Renal cortical epithelial cell (primary cell): ENCODE results near the gene SLC35G6. TPM values are rescaled to one million over a fixed set of nuclear protein-coding genes. Genes with fewer than 3 reads are reported as not detected.

Experiments used
- DNase-seq: peaks from one replicate; pipeline ENCODE4 v3.0.0-alpha.2; 2011; ENCODE audit warnings: low read depth
- total RNA-seq: library from RNA; depleted of rRNA; stranded (reverse); fragments of >200 nt; gene quantifications from 2 replicates; pipeline ENCODE4 v1.2.3, GENCODE V29; 2014

SLC35G6 gene
- total RNA-seq, 1 donor from 2014 or later, result not detected

GRCh38 chr17:7502171-7502847, 21.1 kb downstream of the SLC35G6 start:
- no peak for DNase-seq

- no peak for DNase-seq
Observed at GRCh38 chr17:7502987-7503386, 21.7 kb downstream of the SLC35G6 start.

- DNase-seq, result no peak
Observed at GRCh38 chr17:7503521-7503920, 22.3 kb downstream of the SLC35G6 start.

- no peak for DNase-seq
Observed at GRCh38 chr17:7508145-7508544, 26.9 kb downstream of the SLC35G6 start.

GRCh38 chr17:7508846-7509245, 27.6 kb downstream of the SLC35G6 start:
- DNase-seq, result no peak

GRCh38 chr17:7509937-7510336, 28.7 kb downstream of the SLC35G6 start:
- no peak for DNase-seq

- no peak for DNase-seq
Observed at GRCh38 chr17:7511108-7511507, 29.9 kb downstream of the SLC35G6 start.

- DNase-seq, result no peak
Observed at GRCh38 chr17:7512105-7512504, 30.9 kb downstream of the SLC35G6 start.

GRCh38 chr17:7512824-7513540, 31.7 kb downstream of the SLC35G6 start:
- no peak for DNase-seq

GRCh38 chr17:7513850-7514419, 32.7 kb downstream of the SLC35G6 start:
- no peak for DNase-seq

- DNase-seq, result peak; percentile 64
Observed at GRCh38 chr17:7515911-7516610, 34.8 kb downstream of the SLC35G6 start.

- DNase-seq, result no peak
Observed at GRCh38 chr17:7523033-7523432, 41.8 kb downstream of the SLC35G6 start.

- DNase-seq, result no peak
Observed at GRCh38 chr17:7528842-7529241, 47.6 kb downstream of the SLC35G6 start.

- peak; percentile 60 for DNase-seq
Observed at GRCh38 chr17:7530023-7530900, 49.0 kb downstream of the SLC35G6 start.

Other genes starting within 250 kb of the SLC35G6 start
- gene DVL2, start 246.9 kb upstream of the SLC35G6 start, total RNA-seq, result 26.4 and 47.5 TPM in 2 replicates
- 41.2 and 50.7 TPM in 2 replicates for gene PHF23, start 242.0 kb upstream of the SLC35G6 start, total RNA-seq
- 137 and 148 TPM in 2 replicates for gene GABARAP, start 239.0 kb upstream of the SLC35G6 start, total RNA-seq
- gene CTDNEP1, start 229.7 kb upstream of the SLC35G6 start, total RNA-seq, result 19.4 and 53.9 TPM in 2 replicates
- gene ELP5, start 229.2 kb upstream of the SLC35G6 start, total RNA-seq, result 22.1 and 24.8 TPM in 2 replicates
- 25.1 and 306 TPM in 2 replicates for gene CLDN7, start 219.0 kb upstream of the SLC35G6 start, total RNA-seq
- 0.30 and 0.35 TPM in 2 replicates for gene SLC2A4, start 199.7 kb upstream of the SLC35G6 start, total RNA-seq
- 0.45 TPM in 1 of 2 replicates, not detected in the other for gene YBX2, start 186.8 kb upstream of the SLC35G6 start, total RNA-seq
- 352 and 682 TPM in 2 replicates for gene EIF5A, start 173.8 kb upstream of the SLC35G6 start, total RNA-seq
- 39.1 and 49.4 TPM in 2 replicates for gene GPS2, start 166.1 kb upstream of the SLC35G6 start, total RNA-seq
- 21.4 and 27.8 TPM in 2 replicates for gene NEURL4, start 152.1 kb upstream of the SLC35G6 start, total RNA-seq
- 0.20 and 65.5 TPM in 2 replicates for gene ACAP1, start 144.9 kb upstream of the SLC35G6 start, total RNA-seq
- gene KCTD11, start 129.3 kb upstream of the SLC35G6 start, total RNA-seq, result 10.4 and 13.7 TPM in 2 replicates
- gene TMEM95, start 126.3 kb upstream of the SLC35G6 start, total RNA-seq, result not detected in 2 replicates
- gene TNK1, start 100.4 kb upstream of the SLC35G6 start, total RNA-seq, result 3.6 and 8.0 TPM in 2 replicates
- gene PLSCR3, start 86.9 kb upstream of the SLC35G6 start, total RNA-seq, result 20.0 and 71.0 TPM in 2 replicates
- gene TMEM256, start 77.3 kb upstream of the SLC35G6 start, total RNA-seq, result 35.9 and 143 TPM in 2 replicates
- gene NLGN2, start 73.6 kb upstream of the SLC35G6 start, total RNA-seq, result 2.6 and 17.1 TPM in 2 replicates
- gene SPEM1, start 61.1 kb upstream of the SLC35G6 start, total RNA-seq, result not detected in 2 replicates
- not detected in 2 replicates for gene SPEM2, start 55.8 kb upstream of the SLC35G6 start, total RNA-seq
- not detected in 2 replicates for gene SPEM3, start 52.6 kb upstream of the SLC35G6 start, total RNA-seq
- gene TMEM102, start 46.0 kb upstream of the SLC35G6 start, total RNA-seq, result 16.9 and 33.0 TPM in 2 replicates
- 3.3 and 10.7 TPM in 2 replicates for gene FGF11, start 41.9 kb upstream of the SLC35G6 start, total RNA-seq
- gene CHRNB1, start 36.4 kb upstream of the SLC35G6 start, total RNA-seq, result 15.3 and 26.0 TPM in 2 replicates
- gene ZBTB4, start 1.8 kb upstream of the SLC35G6 start, total RNA-seq, result 14.8 and 39.2 TPM in 2 replicates
- 57.3 and 169 TPM in 2 replicates for gene POLR2A, start 2.9 kb downstream of the SLC35G6 start, total RNA-seq
- 4.2 and 15.5 TPM in 2 replicates for gene TNFSF12, start 67.6 kb downstream of the SLC35G6 start, total RNA-seq
- gene TNFSF13, start 77.3 kb downstream of the SLC35G6 start, total RNA-seq, result 22.1 and 31.9 TPM in 2 replicates
- gene SENP3, start 80.5 kb downstream of the SLC35G6 start, total RNA-seq, result 61.4 and 101 TPM in 2 replicates
- gene CD68, start 98.2 kb downstream of the SLC35G6 start, total RNA-seq, result 4.2 and 7.6 TPM in 2 replicates
- gene MPDU1, start 102.4 kb downstream of the SLC35G6 start, total RNA-seq, result 85.9 and 150 TPM in 2 replicates
- gene SOX15, start 108.6 kb downstream of the SLC35G6 start, total RNA-seq, result 0.60 and 2.4 TPM in 2 replicates
- 35.0 and 64.4 TPM in 2 replicates for gene FXR2, start 133.5 kb downstream of the SLC35G6 start, total RNA-seq
- gene SAT2, start 146.4 kb downstream of the SLC35G6 start, total RNA-seq, result 16.8 and 29.6 TPM in 2 replicates
- gene SHBG, start 148.7 kb downstream of the SLC35G6 start, total RNA-seq, result 0.25 TPM in 1 of 2 replicates, not detected in the other
- 0.30 TPM in 1 of 2 replicates, not detected in the other for gene ATP1B2, start 169.5 kb downstream of the SLC35G6 start, total RNA-seq
- 29.3 and 53.8 TPM in 2 replicates for gene TP53, start 206.0 kb downstream of the SLC35G6 start, total RNA-seq
- gene WRAP53, start 207.0 kb downstream of the SLC35G6 start, total RNA-seq, result 6.2 and 9.2 TPM in 2 replicates
- 0.69 and 2.9 TPM in 2 replicates for gene EFNB3, start 223.8 kb downstream of the SLC35G6 start, total RNA-seq
- gene DNAH2, start 236.3 kb downstream of the SLC35G6 start, total RNA-seq, result 0.15 TPM in 1 of 2 replicates, not detected in the other